ENCODE results near the gene CFDP1.

Gene CFDP1

DNA sequence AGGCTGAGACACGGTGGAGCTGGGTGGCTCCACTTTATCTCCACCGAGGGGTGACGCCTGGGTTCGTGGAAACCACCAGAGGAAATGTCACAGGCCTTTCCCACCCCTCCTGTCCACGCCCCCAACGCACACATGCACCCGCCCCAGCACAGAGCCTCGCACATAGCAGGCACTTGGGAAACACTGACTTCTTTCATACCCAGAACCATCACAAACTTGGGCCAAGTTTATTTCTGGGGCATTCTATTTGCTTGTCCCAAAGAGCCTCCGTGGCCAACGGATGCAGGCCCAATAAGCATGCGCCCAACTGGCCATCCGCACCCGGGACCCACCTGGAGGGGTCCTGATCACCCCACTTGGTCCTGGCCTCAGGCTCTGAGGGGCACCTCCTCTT is 185.2 kb downstream of the CFDP1 start:
- no peak for DNase-seq

DNA sequence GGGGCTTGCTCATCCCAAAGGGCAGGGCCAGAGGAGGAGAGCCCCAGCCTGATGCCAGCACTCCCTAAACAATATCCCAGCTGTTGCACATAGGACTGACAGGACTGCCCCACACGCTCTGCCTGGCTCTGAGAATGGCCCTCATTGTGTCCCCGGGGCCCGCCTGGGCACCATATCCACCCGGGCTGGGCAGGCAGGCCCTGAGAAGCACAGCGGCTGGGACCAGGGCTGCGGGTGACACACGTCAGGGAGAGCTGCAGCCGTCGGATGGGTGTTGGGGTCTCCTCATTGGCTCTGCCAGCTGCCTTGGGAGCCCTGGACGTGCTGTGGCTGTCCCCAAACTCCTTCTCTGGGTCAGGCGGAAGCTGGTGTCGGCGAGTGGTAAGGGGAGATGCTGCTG is 186.1 kb downstream of the CFDP1 start:
- no peak for DNase-seq

DNA sequence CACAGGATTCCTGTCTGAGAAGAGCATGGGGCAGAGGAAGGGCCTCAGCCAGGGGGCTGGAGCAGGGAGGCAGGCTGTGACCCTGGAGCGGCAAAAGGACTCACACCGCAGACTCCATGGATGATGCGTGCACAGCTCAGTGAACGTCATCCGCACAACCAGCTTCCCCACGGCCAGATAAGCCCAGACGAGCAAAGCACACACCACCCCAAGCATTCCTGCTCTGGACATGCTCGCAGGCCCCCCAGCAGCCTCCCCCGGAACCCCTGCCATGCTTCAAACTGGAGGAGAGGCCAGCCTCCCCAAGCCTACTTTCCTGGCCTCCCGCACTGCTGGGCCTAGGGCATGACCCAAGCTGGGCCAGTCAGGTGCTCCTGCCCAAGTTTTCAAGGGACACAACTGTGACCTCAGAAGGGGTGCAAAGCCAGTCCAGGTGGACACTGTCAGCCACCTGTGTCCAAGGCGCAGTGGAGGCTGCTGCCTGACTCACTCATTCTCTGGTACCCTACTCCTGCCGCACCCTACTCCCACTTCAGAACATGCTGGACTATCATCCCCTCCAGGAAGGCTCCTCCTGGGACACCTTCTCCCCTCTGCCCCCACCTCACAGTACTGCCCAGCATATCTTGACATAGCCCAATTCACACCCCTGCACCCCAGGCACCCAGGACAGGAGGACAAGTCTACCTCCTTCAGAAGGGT is 186.6 kb downstream of the CFDP1 start:
- DNase-seq: no peak

DNA sequence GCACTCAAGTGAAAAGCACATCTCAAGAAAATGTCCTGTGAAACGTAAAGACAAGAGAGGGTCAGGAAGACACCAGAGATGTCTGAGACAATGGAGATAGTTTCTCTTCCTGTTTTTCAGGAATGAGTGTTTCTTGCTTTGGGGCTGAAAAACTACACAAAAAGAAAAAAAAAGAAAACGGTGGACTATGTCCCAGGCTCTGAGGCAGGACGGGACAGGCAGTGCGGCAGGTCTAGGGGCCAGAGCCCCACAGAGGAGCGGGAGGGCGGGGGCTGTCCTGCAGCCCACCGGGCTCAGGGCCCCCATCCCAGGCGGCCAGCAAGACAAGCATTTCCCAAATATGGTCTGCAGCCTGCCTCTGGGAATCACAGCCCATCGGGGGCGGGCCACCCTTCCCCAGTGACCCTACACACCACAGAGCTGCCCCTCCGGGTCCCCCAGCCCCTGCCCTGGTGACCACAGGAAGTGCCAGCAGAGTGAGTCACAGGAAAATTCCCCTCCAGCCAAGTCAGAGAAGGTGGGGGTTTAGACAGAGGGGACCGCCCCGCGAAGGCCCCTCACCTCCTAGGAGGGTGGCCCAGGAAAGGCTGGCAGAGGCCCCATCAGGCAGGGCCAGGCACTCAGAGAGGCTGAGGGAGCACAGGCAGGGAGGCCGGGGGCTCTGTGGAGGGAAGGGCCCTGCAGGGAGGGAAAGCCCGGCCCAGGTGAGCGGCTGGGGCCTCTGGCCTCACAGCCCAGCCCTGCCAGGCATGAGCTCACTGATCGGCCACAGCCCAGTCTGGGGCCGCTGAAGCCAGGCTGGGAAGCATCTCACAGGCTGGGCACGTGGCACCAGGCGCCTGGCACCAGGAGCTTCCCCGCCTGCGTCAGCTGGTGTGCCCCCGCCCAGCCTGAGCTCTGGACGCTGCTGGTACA is 188.2 kb downstream of the CFDP1 start:
- no peak for DNase-seq

DNA sequence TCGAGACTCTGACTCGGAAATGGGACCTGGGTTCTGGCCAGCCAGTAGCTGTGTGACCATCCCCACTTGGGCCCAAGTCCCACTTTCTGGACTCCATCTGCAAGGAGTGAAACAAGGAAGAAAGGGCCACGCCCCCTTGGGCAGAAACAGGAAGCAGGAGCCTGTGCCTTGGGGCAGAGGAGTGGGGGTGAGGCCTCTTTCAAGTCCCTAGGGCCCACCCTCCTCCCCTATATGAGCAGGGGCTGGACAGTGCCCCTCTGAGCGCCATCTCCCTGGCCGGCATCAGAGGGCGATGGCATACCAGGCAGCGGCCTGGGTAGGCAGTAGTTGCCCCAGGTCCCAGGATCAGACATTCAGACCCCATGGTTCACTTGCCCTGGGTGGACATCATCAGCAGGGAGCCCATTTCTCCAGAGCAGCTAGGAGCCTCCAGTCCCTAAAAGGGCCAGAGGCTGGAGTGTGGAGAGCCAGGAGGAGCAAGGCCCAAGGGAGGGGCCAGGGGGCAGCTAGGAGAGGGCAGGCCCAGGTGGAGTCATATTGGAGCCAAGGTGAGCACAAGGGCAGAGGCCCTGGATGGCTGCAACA is 189.0 kb downstream of the CFDP1 start:
- DNase-seq: no peak

All from activated T-cell treated with anti-CD3 and anti-CD28 coated beads, Interleukin-2, amount 50 U/mL, for 1 hour (primary cell).